T-helper 22 cell (primary cell): ENCODE results near the gene ZNF419.
"Not testable (repeated sequence)": the region's sequence is repeated elsewhere in the genome, so short reads cannot be mapped to it uniquely, and the experiment has no call there.

Source experiments
- DNase-seq: peaks from one replicate; pipeline ENCODE4 v3.0.0-alpha.2; 2020; ENCODE audit warnings: low read depth

The ZNF419 gene

GRCh38 chr19:57487477-57488298 lies at the start of gene ZNF419:
TSS of gene ZNF419 (plus strand) at chr19:57487750. CDS start at chr19:57487951, 201 bp downstream.
- DNase-seq: peak; percentile 82

DNA sequence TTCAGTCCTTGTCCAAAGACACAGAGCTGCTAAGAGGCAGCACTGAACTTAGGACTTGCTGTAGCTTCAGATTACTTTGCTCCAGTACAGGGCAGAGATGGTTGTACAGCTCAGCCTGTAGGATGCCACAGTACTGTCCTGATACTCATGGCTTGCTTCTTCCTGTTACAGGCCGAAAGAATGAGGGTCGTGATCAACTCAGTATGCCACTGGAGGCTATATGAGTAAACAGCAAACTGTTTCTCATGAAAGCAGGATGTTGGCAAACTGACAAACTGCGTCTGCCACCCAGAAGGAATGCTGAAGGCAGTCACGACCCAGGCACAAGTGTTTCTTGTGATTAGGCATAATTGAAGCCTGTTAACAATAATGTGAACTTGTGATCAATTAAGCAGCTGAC lies 49.6 kb upstream of the ZNF419 start:
- no peak for DNase-seq

- no peak for DNase-seq
Measured at GRCh38 chr19:57438925-57439324, 48.6 kb upstream of the ZNF419 start.

DNA sequence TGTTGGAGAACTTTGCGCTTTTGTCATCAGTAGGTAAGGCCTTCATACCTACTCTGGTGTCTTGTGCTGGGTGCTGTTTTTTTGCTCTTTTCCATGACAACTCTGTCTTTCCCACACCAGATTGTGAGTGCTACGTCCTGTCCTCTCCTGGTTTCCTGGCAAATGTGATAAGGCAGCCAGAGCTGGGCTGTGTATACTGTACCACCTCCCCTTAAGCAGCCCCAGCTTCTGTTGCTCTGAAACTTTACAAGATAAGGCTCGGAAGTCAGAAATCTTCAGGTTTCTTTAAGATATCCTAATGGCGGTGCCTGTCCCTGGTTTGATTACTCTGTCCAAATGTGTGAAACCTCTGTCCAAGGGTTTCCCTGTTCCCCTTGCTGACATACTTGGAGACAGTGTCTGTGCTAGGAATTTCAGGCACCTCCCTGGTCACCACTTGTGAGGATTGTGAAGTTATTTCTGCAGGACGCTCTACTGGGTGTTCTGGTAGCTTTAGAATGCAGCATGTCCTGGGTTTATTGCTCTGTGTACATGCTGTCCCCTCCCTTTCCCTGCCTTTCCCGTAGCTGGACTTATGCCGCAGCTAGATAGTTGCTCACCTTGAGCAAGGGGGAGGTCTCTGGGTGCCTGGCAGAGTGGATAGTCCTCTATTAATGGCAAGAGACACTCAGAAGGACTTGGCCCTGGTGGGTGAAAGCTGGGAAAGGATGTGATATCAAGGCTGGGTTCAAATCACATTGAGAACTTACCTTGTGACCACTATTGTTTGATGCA lies 45.4 kb upstream of the ZNF419 start:
- no peak for DNase-seq

DNA sequence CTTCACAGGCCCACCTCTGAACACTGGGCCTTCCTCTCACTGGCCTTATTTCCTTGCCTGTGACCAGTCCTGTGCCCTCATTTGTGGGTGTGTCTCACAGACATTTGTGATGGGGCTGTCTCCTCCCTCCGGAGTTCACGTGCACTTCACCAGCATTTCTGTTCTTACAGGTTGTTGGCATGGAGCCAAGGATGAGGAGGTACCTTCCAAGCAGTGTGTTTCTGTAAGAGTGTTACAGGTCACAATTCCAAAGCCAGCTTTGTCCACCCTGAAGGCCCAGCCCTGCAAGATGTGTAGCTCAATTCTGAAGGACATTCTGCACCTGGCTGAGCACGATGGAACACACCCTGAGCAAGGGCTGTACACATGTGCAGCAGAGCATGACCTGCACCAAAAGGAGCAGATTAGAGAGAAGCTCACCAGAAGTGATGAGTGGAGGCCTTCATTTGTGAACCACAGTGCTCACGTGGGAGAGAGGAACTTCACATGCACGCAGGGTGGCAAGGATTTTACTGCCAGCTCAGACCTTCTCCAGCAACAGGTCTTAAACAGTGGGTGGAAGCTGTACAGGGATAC lies 44.3 kb upstream of the ZNF419 start:
- DNase-seq: no peak

DNA sequence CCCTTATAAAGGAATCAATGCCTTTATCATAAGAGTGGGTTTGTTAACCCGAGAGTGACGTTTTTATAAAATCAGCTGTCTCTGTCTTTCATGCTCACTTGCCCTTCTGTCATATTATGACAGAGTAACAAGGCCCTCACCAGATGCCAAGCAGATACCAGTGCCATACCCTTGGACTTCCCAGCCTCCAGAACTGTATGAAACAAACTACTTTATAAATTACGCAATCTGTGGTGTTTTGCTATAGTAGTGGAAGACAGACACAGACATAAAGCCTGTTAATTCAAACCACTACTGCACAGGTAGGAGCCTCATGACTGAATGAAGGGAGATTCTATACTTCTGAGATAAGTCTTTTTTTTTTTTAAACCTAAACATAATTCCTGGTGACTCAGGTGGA lies 35.2 kb upstream of the ZNF419 start:
- DNase-seq: no peak

- DNase-seq: no peak
Measured at GRCh38 chr19:57465680-57466381, 21.7 kb upstream of the ZNF419 start.

- DNase-seq: no peak
Measured at GRCh38 chr19:57466489-57466888, 21.1 kb upstream of the ZNF419 start.

DNA sequence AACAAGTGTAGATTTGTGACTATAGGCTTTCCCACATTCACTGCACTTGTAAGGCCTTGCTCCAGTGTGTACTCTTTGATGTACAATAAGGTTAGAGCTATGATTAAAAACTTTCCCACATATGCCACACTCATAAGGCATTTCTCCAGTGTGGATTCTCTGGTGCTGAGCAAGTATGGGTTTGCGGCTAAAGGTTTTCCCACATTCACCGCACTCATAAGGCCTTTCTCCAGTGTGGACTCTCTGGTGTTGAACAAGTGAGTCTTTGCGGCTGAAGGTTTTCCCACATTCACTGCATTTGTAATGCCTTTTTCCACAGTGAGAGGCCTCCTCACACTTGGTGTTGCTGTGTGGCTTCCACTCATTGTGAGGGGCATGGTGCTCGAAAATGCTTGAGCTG lies 13.9 kb upstream of the ZNF419 start:
- no peak for DNase-seq

DNA sequence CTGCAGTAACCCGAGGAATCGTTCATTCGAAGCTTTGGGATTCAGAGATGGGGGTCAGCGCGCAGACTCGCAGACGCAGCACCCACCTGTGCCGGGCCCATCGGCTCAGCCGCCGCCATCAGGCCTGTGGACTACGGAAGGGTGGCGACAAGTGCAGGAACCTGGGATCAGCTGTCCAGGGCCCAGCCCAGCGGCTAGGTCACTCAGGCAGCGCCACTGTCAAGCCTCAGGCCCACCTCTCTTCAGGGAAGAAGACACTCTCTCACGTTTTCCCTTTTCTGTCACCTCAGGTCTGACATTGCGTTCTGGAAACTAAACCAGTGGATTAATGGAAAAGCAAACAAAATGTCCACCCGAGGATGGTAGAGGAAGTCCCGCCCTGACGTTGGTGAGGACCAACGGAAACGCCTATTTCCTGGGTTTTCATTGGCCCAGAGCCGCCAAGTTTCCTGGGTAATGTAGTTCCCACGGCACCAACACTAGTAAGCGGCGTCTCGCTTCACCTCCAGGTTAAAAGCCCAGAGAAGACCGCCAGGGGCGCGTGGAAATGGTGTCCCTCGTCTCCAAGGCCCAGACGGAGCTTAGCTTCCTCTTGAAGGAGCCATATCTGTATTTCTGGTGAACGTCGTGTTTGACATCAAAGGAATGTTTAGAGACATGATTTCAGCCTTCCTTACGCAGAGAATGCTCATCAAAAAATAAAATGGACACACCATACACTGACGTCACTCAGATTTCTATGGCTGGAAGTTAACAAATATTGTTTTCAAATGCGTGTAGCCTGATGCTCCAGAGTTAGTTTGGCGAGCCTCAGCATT lies 10.2 kb upstream of the ZNF419 start, which contains the start of gene ZNF772:
TSS of gene ZNF772 (minus strand) at position 376 of the 818 bp plus-strand sequence. CDS start at position 119, 257 bp downstream.
- peak; percentile 72 for DNase-seq

- DNase-seq: not testable (repeated sequence)
Measured at GRCh38 chr19:57488299-57488644, 722 bp downstream of the ZNF419 start.

DNA sequence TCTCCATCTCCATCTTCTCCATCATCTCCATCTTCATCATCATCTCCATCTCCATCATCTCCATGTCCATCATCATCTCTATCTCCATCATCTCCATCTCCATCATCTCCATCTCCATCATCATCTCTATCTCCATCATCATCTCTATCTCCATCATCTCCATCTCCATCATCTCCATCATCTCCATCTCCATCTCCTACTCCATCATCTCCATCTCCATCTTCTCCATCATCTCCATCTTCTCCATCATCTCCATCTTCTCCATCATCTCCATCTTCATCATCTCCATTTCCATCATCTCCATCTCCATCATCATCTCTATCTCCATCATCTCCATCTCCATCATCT lies 11.8 kb downstream of the ZNF419 start:
- not testable (repeated sequence) for DNase-seq

DNA sequence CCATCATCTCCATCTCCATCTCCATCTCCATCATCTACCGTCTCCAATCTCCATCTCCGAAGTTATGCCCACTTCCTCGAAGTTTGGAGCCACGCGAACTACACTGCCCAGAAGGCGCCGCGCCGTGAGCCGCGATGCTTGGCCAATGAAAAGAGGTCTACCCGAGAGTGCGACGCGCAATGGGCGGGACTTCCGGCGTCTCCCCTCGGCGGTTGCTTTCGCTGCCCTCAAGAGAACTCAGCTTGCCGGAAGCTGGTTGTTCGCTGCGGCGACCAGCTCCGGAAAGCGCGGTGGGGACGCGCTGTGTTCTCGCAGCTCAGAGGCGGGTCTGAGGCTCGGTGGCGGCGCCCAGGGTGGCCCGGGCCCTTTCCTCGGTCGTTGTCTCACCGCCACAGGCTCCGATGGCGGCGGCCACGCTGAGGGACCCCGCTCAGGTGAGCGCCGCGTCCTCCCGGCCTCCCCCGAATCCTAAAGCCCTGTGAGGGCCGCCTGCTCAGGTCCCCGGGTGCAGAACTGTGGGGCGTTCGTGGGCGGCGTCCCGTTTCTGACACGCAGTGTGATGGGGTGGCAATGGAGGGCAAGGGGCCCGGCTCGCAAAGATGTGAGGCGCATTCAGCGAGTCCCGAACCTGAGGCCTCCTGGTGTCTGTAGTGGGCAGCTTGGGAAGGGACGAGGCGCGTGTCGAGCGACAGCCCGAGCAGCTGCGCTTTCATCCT lies 12.3 kb downstream of the ZNF419 start, which contains the start of gene ZNF773:
TSS of gene ZNF773 (plus strand) at position 259 of the 716 bp plus-strand sequence. CDS start at position 402, 143 bp downstream.
- peak; percentile 87 for DNase-seq

- not testable (repeated sequence) for DNase-seq
Measured at GRCh38 chr19:57500400-57500799, 12.8 kb downstream of the ZNF419 start.

DNA sequence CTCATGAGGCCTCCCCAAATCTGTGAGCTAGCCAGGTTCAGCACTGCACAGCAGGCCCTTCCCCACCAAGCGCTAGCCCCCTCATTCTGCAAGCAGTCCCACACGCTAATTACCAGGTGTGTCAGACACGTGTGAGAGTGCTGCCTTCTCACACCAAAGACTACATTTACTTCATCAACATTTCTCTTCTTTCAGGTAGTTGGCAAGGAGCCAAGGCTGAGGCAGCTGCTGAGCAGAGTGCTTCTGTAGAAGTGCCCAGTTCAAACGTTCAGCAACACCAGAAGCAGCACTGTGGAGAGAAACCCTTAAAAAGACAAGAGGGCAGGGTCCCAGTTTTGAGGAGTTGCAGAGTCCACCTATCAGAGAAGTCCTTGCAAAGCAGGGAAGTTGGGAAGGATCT lies 18.6 kb downstream of the ZNF419 start:
- no peak for DNase-seq

DNA sequence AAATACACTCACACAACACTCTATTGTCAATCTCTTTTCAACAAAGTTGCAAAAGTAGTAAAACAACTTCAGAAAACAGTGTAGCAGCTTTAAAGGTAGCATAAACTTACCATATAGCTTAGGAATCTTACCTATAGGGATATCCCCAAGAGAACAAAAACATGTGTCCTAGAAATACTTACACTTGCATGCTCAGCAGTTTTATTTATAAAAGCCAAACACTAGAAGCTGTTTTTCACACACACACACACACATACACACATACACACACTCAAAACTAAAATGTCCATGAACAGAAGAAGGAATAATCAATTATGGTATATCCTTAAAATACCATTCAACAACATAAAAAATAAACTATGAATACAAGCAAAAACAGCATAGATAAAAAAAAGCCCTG lies 23.9 kb downstream of the ZNF419 start:
- DNase-seq: no peak

DNA sequence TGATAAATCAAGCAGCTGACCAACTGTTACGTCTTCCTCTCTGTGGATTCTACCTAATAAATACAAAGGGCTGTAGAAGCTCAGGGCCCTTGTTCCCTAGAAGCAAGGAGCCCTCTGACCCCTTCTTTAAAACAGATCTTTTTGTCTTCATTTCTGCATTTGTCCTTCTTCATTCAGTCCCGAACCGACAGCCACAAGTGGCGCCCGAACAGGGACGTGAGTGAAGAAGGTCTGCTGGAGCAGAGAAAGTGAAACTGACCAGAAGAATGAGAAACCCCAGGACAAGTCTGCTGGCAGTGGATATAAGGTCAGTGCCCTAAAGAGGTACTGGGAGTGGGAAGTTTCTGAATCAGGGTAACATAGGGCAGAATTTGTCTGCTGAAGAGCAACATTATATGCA lies 25.3 kb downstream of the ZNF419 start:
- no peak for DNase-seq

GRCh38 chr19:57515255-57515654 lies 27.7 kb downstream of the ZNF419 start:
- DNase-seq: no peak

- not testable (repeated sequence) for DNase-seq
Measured at GRCh38 chr19:57518021-57518420, 30.5 kb downstream of the ZNF419 start.

- peak; percentile 78 for DNase-seq
Measured at GRCh38 chr19:57527136-57527881, 39.8 kb downstream of the ZNF419 start, which contains the start of gene ZNF549. TSS of gene ZNF549 (plus strand) at chr19:57527356. CDS start at chr19:57527574, 218 bp downstream.
